ENCODE results near the gene MATR3.

DNA sequence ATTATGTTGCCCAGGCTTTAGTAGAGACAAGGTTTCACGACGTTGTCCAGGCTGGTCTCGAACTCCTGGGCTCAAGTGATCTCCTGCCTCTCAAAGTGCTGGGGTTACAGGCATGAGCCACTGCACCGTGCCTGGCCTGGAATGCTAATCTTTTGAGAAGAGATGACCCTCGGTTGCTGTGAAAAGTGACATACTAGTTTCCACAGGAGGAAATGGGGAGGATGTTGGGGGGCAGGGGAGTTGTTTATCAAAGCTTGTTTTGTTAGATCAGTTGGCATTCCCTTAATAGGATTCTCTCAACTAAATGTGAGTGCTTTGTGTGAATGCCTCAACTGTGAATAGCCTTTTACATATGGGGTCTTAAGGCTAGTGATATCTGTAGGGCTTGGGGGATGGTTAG, 16.4 kb upstream of the MATR3 start:
- no peak for TF ChIP-seq POLR2AphosphoS5 (IDR thresholded peaks at IDR 0.05; ENCODE audit: borderline replicate concordance, low read depth, low read length)
- no peak for TF ChIP-seq EZH2 (IDR thresholded peaks at IDR 0.05)
- no peak for TF ChIP-seq FOXP2 (optimal IDR thresholded peaks at IDR 0.05; ENCODE audit: control extremely low read depth, extremely low read length, insufficient read depth)

Measured in SK-N-MC (cell line).